Breast epithelium (tissue), 4 donors: ENCODE measurements around the gene MCM9. TPM values are rescaled to one million over a fixed set of nuclear protein-coding genes. Genes with fewer than 3 reads are reported as not detected.
A peak's percentile ranks its signal among the peaks of the same experiment; 100 is the strongest.

Experiments
- DNase-seq, 2 donors: peaks; one replicate each; pipeline ENCODE4 v3.0.0-alpha.2; 2019; ENCODE audit warnings: low spot score in 2 of 2
- H3K27ac ChIP-seq, 2 donors: fragments of 200-600 bp; sonication (generic) in 1 of 2; one replicate each; pipeline ENCODE4 v1.5.1; 2016 to 2019; ENCODE audit warnings: mild to moderate bottlenecking in 1 of 2
- H3K27me3 ChIP-seq, 2 donors: fragments of 200-600 bp; sonication (generic) in 1 of 2; one replicate each; pipeline versions ENCODE4 v1.5.1 to v1.6.0; 2017 to 2019; ENCODE audit warnings: control low read depth in 1 of 2, mild to moderate bottlenecking in 1 of 2
- H3K36me3 ChIP-seq: fragments of 200-600 bp; one replicate; pipeline ENCODE4 v1.5.1; 2019
- H3K4me1 ChIP-seq, 2 donors: fragments of 200-600 bp; sonication (generic); one replicate each; pipeline ENCODE4 v1.5.1; 2016 to 2019; ENCODE audit warnings: control low read depth in 1 of 2
- H3K4me3 ChIP-seq, 3 donors: fragments of 200-600 bp; sonication (generic); 1 replicate in 2 of 3; 2 replicates in 1 of 3; pipeline ENCODE4 v1.5.1; 2016 to 2019; ENCODE audit warnings: mild to moderate bottlenecking in 3 of 3, moderate library complexity in 2 of 3
- H3K9me3 ChIP-seq, 2 donors: fragments of 200-600 bp; sonication (generic) in 1 of 2; one replicate each; pipeline ENCODE4 v1.5.1; 2016 to 2019; ENCODE audit warnings: control low read depth in 1 of 2
- CTCF ChIP-seq, 3 donors: fragments of 450-650 bp; IDR thresholded peaks; one replicate each; pipeline ENCODE4 v1.5.1; 2016 to 2017; ENCODE audit warnings: antibody characterized with exemption in 3 of 3, mild to moderate bottlenecking in 3 of 3, moderate library complexity in 3 of 3
- POLR2A ChIP-seq: fragments of 450-650 bp; IDR thresholded peaks from one replicate; pipeline ENCODE4 v1.6.1; 2016; ENCODE audit warnings: antibody characterized with exemption, mild to moderate bottlenecking, moderate library complexity
- POLR2AphosphoS5 ChIP-seq, 3 donors: sonication (generic); formaldehyde crosslinking; IDR thresholded peaks; one replicate each; pipeline ENCODE4 v1.6.1; 2017; ENCODE audit warnings: antibody characterized with exemption in 3 of 3
- intact Hi-C: fragments of 100-400 bp; cut with DNase I; formaldehyde crosslinking; loops from one replicate; pipeline ENCODE4 v1.15.1; 2023; ENCODE audit warnings: low total_unique reads
- total RNA-seq, 3 donors: library from RNA; depleted of rRNA; stranded (reverse); fragments of >200 nt; gene quantifications; one replicate each; pipeline ENCODE4 v1.1.0, GENCODE V29; 2016

Gene MCM9
- total RNA-seq, 3 donors from 2014 or later: 17.9 to 40.5 (median 33.4) TPM

DNA sequence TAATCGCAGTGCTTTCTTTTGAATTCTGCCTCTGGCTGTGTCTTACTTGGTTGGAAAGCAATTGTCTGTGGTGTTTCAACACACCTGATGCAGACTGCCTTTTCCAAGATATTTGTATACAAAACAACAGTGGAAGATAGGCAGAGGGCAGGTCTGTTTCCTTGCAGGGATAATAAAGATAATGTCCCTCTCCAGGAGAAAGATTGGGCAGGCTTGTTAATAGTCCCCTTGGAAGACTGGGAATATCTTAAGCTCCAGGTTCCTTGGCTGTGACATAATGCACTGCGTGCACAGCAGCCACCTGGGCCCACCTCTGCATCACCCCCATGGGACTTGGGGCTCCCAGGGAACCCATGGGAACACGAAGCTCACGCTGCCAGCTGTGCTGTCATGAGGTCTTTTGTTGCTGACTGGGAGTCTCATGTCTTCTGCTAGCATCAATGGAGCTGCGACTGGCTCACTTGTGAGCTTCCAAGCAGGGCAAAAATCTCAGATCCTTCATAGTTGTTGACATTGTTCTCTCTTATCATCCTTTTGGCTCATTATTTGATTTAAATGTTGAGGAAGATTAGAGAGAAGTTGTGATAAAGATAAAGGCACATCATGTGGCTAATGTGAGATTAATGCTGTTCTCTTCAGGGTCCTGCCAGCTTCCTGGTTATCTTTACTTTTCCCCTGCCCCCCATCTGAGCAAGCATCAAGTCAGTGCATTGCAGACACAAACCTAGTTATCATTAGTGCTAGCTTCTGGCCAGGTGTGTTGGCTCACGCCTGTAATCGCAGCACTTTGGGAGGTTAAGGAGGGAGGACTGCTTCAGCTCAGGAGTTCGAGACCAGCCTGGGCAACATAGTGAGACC, 148.1 kb downstream of the MCM9 start:
- Histone ChIP-seq H3K27me3 (no peaks in the 10 kb centered on the region), H3K27ac (no peak overlapping the region), H3K36me3 (no peaks in the 10 kb centered on the region), H3K9me3 (no peaks in the 10 kb centered on the region), H3K4me1 (no peaks in the 10 kb centered on the region), H3K4me3 (no peak overlapping the region)
- intact Hi-C loops: loop anchor here (5.0 kb wide), 1 partner anchor 590 kb away; no protein-coding TSS in a partner anchor
- DNase-seq: no peak
- TF ChIP-seq POLR2A (no peak), CTCF (IDR thresholded peaks at IDR 0.05) (no peak), POLR2AphosphoS5 (IDR thresholded peaks at IDR 0.05) (no peak)

- H3K36me3 ChIP-seq: no peaks in the 10 kb centered on the region
- no peak overlapping the region for H3K4me3 ChIP-seq
- no peaks in the 10 kb centered on the region for H3K9me3 ChIP-seq
- intact Hi-C loops: loop anchor here (5.0 kb wide), 1 partner anchor 588 kb away; no protein-coding TSS in a partner anchor
- no peak for TF ChIP-seq POLR2A
- H3K27ac ChIP-seq: no peak overlapping the region
- no peak for DNase-seq
- no peaks in the 10 kb centered on the region for H3K4me1 ChIP-seq
- no peaks in the 10 kb centered on the region for H3K27me3 ChIP-seq
Measured at GRCh38 chr6:118785601-118786000, 149.4 kb downstream of the MCM9 start.

GRCh38 chr6:118784641-118785164, 150.3 kb downstream of the MCM9 start:
- DNase-seq: peak in 1 of 2 donors; percentile 47
- Histone ChIP-seq H3K27me3 (no peaks in the 10 kb centered on the region), H3K36me3 (no peaks in the 10 kb centered on the region), H3K4me1 (no peaks in the 10 kb centered on the region), H3K27ac (peak overlapping the region; percentile 59 to 70), H3K4me3 (no peak overlapping the region), H3K9me3 (no peaks in the 10 kb centered on the region)
- intact Hi-C loops: loop anchor here (5.0 kb wide), 1 partner anchor 587 kb away; no protein-coding TSS in a partner anchor
- TF ChIP-seq POLR2A: no peak
- TF ChIP-seq POLR2AphosphoS5 (IDR thresholded peaks at IDR 0.05): no peak
- no peak for TF ChIP-seq CTCF (IDR thresholded peaks at IDR 0.05)

GRCh38 chr6:118783931-118784550, 150.9 kb downstream of the MCM9 start:
- TF ChIP-seq POLR2A (no peak), POLR2AphosphoS5 (IDR thresholded peaks at IDR 0.05) (no peak), CTCF (IDR thresholded peaks at IDR 0.05) (no peak)
- H3K9me3 ChIP-seq: no peaks in the 10 kb centered on the region
- intact Hi-C loops: no loop called here
- H3K27me3 ChIP-seq: no peaks in the 10 kb centered on the region
- no peaks in the 10 kb centered on the region for H3K4me1 ChIP-seq
- H3K27ac ChIP-seq: no peak overlapping the region
- no peak for DNase-seq
- no peaks in the 10 kb centered on the region for H3K36me3 ChIP-seq
- H3K4me3 ChIP-seq: no peak overlapping the region

GRCh38 chr6:118782651-118783050, 152.3 kb downstream of the MCM9 start:
- TF ChIP-seq POLR2AphosphoS5 (IDR thresholded peaks at IDR 0.05) (no peak), POLR2A (no peak), CTCF (IDR thresholded peaks at IDR 0.05) (no peak)
- Histone ChIP-seq H3K4me1 (no peaks in the 10 kb centered on the region), H3K27ac (no peak overlapping the region), H3K36me3 (no peaks in the 10 kb centered on the region), H3K9me3 (no peaks in the 10 kb centered on the region), H3K27me3 (no peaks in the 10 kb centered on the region), H3K4me3 (no peak overlapping the region)
- DNase-seq: no peak
- intact Hi-C loops: no loop called here
